Esophagus squamous epithelium (tissue), 4 donors: Measurements from ENCODE around the gene ZFHX3.

Experiments used
- POLR2A ChIP-seq, 4 donors: fragments of 450-650 bp; IDR thresholded peaks; one replicate each; pipeline ENCODE4 v1.6.1; 2017; ENCODE audit warnings: antibody characterized with exemption in 4 of 4, mild to moderate bottlenecking in 4 of 4, moderate library complexity in 3 of 4
- TF ChIP-seq, protein P1 (sequence below), 6 experiments: fragments of 450-650 bp in 4 of 6; fragments of 200-600 bp in 2 of 6; sonication (generic) in 2 of 6; IDR thresholded peaks; one replicate each; pipeline ENCODE4 v1.5.1; 2016 to 2019; ENCODE audit warnings: antibody characterized with exemption in 6 of 6, mild to moderate bottlenecking in 4 of 6, moderate library complexity in 4 of 6

DNA sequence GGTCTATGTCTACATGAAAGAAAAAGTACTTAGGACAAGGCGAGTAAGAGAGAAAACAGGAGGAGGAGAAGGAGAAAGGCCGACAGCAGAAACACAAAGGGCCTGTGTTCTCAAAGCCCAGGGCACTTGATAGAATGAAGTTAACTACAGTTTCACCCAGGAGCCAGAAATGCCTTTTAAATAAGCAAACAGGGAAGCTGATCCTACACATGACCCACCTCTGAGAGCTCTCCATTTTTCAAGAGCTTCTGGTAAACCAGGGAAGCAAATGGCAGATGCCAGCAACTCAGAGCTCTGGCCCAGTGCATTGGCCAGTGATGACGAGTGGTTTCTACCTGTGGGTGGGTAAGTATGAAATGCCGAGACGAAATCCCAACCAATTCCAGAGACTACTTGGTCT is 163.4 kb downstream of the ZFHX3 start:
- TF ChIP-seq, protein P1, sequence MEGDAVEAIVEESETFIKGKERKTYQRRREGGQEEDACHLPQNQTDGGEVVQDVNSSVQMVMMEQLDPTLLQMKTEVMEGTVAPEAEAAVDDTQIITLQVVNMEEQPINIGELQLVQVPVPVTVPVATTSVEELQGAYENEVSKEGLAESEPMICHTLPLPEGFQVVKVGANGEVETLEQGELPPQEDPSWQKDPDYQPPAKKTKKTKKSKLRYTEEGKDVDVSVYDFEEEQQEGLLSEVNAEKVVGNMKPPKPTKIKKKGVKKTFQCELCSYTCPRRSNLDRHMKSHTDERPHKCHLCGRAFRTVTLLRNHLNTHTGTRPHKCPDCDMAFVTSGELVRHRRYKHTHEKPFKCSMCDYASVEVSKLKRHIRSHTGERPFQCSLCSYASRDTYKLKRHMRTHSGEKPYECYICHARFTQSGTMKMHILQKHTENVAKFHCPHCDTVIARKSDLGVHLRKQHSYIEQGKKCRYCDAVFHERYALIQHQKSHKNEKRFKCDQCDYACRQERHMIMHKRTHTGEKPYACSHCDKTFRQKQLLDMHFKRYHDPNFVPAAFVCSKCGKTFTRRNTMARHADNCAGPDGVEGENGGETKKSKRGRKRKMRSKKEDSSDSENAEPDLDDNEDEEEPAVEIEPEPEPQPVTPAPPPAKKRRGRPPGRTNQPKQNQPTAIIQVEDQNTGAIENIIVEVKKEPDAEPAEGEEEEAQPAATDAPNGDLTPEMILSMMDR (IDR thresholded peaks at IDR 0.05), result no peak
- no peak for TF ChIP-seq POLR2A (IDR thresholded peaks at IDR 0.05)
